SK-N-SH (cell line): ENCODE measurements around the gene IMPG2.

ENCODE experiments used
- EP300 ChIP-seq, 2 experiments: IDR thresholded peaks; 2 replicates each; pipeline versions ENCODE4 v1.4.0 to v1.6.1; 2012; ENCODE audit warnings: borderline replicate concordance in 1 of 2, low read depth in 1 of 2, low read length in 1 of 2
- POLR2AphosphoS5 ChIP-seq: IDR thresholded peaks from 2 replicates; pipeline ENCODE4 v1.6.1; 2012; ENCODE audit warnings: low read depth, low read length
- RAD21 ChIP-seq: IDR thresholded peaks from 2 replicates; pipeline ENCODE4 v1.6.1; 2012; ENCODE audit warnings: mild to moderate bottlenecking, low read length
- RFX5 ChIP-seq: IDR thresholded peaks from 2 replicates; pipeline ENCODE4 v1.6.1; 2012; ENCODE audit warnings: mild to moderate bottlenecking, improper control_type of control experiment, low read length
- SIN3A ChIP-seq: IDR thresholded peaks from 2 replicates; pipeline ENCODE4 v1.6.1; 2012; ENCODE audit warnings: low read depth, mild to moderate bottlenecking, low read length, moderate library complexity, borderline replicate concordance
- YY1 ChIP-seq: IDR thresholded peaks from 2 replicates; pipeline ENCODE4 v1.4.0; 2012; ENCODE audit warnings: low read depth, mild to moderate bottlenecking
- TF ChIP-seq, protein P1 (sequence below): fragments of 200-600 bp; sonication (generic); IDR thresholded peaks from 2 replicates; pipeline ENCODE4 v1.6.1; 2017; ENCODE audit warnings: antibody characterized with exemption, mild to moderate bottlenecking, moderate library complexity
- TF ChIP-seq, protein P2 (sequence below): IDR thresholded peaks from 2 replicates; pipeline ENCODE4 v1.4.0; 2012; ENCODE audit warnings: low read depth
- TF ChIP-seq, protein P3 (sequence below): IDR thresholded peaks from 2 replicates; pipeline ENCODE4; 2012

DNA sequence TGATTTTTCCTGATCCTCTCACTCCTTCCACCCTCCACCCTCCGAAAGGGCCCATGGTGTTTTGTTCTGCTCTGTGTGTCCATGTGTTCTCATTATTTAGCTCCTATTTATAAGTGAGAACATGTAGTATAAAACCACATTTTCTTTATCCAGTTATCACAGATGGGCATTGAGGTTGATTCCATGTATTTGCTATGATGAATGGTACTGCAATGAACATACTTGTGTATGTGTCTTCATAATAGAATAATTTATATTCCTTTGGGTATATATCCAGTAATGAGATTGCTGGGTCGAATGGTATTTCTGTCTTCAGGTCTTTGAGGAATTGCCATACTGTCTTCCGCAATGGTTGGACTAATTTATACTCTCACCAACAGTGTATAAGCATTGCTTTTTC lies 126.0 kb downstream of the IMPG2 start:
- TF ChIP-seq, protein P1, sequence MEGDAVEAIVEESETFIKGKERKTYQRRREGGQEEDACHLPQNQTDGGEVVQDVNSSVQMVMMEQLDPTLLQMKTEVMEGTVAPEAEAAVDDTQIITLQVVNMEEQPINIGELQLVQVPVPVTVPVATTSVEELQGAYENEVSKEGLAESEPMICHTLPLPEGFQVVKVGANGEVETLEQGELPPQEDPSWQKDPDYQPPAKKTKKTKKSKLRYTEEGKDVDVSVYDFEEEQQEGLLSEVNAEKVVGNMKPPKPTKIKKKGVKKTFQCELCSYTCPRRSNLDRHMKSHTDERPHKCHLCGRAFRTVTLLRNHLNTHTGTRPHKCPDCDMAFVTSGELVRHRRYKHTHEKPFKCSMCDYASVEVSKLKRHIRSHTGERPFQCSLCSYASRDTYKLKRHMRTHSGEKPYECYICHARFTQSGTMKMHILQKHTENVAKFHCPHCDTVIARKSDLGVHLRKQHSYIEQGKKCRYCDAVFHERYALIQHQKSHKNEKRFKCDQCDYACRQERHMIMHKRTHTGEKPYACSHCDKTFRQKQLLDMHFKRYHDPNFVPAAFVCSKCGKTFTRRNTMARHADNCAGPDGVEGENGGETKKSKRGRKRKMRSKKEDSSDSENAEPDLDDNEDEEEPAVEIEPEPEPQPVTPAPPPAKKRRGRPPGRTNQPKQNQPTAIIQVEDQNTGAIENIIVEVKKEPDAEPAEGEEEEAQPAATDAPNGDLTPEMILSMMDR = no peak
- TF ChIP-seq SIN3A (no peak), RFX5 (no peak), POLR2AphosphoS5 (no peak), RAD21 (no peak), YY1 (no peak), EP300 (IDR thresholded peaks at IDR 0.05; ENCODE audit: borderline replicate concordance in 1 of 2, low read depth in 1 of 2, low read length in 1 of 2) (no peak)
- TF ChIP-seq, protein P2, sequence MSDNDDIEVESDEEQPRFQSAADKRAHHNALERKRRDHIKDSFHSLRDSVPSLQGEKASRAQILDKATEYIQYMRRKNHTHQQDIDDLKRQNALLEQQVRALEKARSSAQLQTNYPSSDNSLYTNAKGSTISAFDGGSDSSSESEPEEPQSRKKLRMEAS = no peak
- TF ChIP-seq, protein P3, sequence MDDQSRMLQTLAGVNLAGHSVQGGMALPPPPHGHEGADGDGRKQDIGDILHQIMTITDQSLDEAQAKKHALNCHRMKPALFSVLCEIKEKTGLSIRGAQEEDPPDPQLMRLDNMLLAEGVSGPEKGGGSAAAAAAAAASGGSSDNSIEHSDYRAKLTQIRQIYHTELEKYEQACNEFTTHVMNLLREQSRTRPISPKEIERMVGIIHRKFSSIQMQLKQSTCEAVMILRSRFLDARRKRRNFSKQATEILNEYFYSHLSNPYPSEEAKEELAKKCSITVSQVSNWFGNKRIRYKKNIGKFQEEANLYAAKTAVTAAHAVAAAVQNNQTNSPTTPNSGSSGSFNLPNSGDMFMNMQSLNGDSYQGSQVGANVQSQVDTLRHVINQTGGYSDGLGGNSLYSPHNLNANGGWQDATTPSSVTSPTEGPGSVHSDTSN = no peak
